Measurements from ENCODE around the gene PPP1R14C.
A peak's percentile ranks its signal among the peaks of the same experiment; 100 is the strongest.

Gene PPP1R14C

GRCh38 chr6:150198532-150198931, 55.7 kb downstream of the PPP1R14C start:
- peak in 1 of 2 experiments; percentile 62 for DNase-seq

GRCh38 chr6:150199241-150199640, 56.4 kb downstream of the PPP1R14C start:
- no peak for DNase-seq

GRCh38 chr6:150200428-150201100, 57.7 kb downstream of the PPP1R14C start:
- DNase-seq = peak; percentile 40 to 63

GRCh38 chr6:150201285-150201684, 58.4 kb downstream of the PPP1R14C start:
- no peak for DNase-seq

- no peak for DNase-seq
Observed at GRCh38 chr6:150201772-150202329, 59.0 kb downstream of the PPP1R14C start.

- no peak for DNase-seq
Observed at GRCh38 chr6:150202404-150202803, 59.6 kb downstream of the PPP1R14C start.

- no peak for DNase-seq
Observed at GRCh38 chr6:150202934-150203333, 60.1 kb downstream of the PPP1R14C start.

GRCh38 chr6:150203378-150203777, 60.5 kb downstream of the PPP1R14C start:
- DNase-seq = no peak

- DNase-seq = no peak
Observed at GRCh38 chr6:150203871-150204545, 61.2 kb downstream of the PPP1R14C start.

GRCh38 chr6:150204705-150205472, 62.0 kb downstream of the PPP1R14C start:
- no peak for DNase-seq

GRCh38 chr6:150207931-150208570, 65.2 kb downstream of the PPP1R14C start:
- no peak for DNase-seq

- no peak for DNase-seq
Observed at GRCh38 chr6:150208611-150209352, 65.9 kb downstream of the PPP1R14C start.

GRCh38 chr6:150209415-150209814, 66.6 kb downstream of the PPP1R14C start:
- DNase-seq = no peak

GRCh38 chr6:150211700-150212511, 69.1 kb downstream of the PPP1R14C start:
- peak; percentile 42 to 80 for DNase-seq

GRCh38 chr6:150212778-150213177, 69.9 kb downstream of the PPP1R14C start:
- DNase-seq = no peak

- no peak for DNase-seq
Observed at GRCh38 chr6:150213301-150213700, 70.5 kb downstream of the PPP1R14C start.

- DNase-seq = no peak
Observed at GRCh38 chr6:150214310-150214709, 71.5 kb downstream of the PPP1R14C start.

GRCh38 chr6:150220634-150221551, 78.0 kb downstream of the PPP1R14C start:
- DNase-seq = peak; percentile 42 to 69

- no peak for DNase-seq
Observed at GRCh38 chr6:150224820-150225219, 82.0 kb downstream of the PPP1R14C start.

- DNase-seq = no peak
Observed at GRCh38 chr6:150227281-150227680, 84.4 kb downstream of the PPP1R14C start.
